ENCODE data around the gene ABHD17B.
"Not testable (repeated sequence)": the region's sequence is repeated elsewhere in the genome, so short reads cannot be mapped to it uniquely, and the experiment has no call there.

The ABHD17B gene

GRCh38 chr9:71911061-71911907, at the start of gene ABHD17B, which contains the start of gene C9orf85:
Gene ABHD17B (minus strand): TSS chr9:71911193. CDS start chr9:71875080, 36,113 bp downstream.
Gene C9orf85 (plus strand): TSS chr9:71911639. CDS start chr9:71911735, 96 bp downstream.
- DNase-seq (ENCODE audit: low read depth), result peak; percentile 94

GRCh38 chr9:71955300-71955915, 44.4 kb upstream of the ABHD17B start:
- DNase-seq (ENCODE audit: low read depth), result no peak

- DNase-seq (ENCODE audit: low read depth), result not testable (repeated sequence)
Measured at GRCh38 chr9:71954652-71955051, 43.7 kb upstream of the ABHD17B start.

GRCh38 chr9:71944754-71945375, 33.9 kb upstream of the ABHD17B start:
- no peak for DNase-seq (ENCODE audit: low read depth)

GRCh38 chr9:71941998-71942567, 31.1 kb upstream of the ABHD17B start:
- DNase-seq (ENCODE audit: low read depth), result no peak

GRCh38 chr9:71941060-71941568, 30.1 kb upstream of the ABHD17B start:
- DNase-seq (ENCODE audit: low read depth), result no peak

- DNase-seq (ENCODE audit: low read depth), result no peak
Measured at GRCh38 chr9:71937898-71938297, 26.9 kb upstream of the ABHD17B start.

- DNase-seq (ENCODE audit: low read depth), result no peak
Measured at GRCh38 chr9:71937070-71937625, 26.2 kb upstream of the ABHD17B start.

GRCh38 chr9:71936066-71936465, 25.1 kb upstream of the ABHD17B start:
- DNase-seq (ENCODE audit: low read depth), result no peak

- DNase-seq (ENCODE audit: low read depth), result no peak
Measured at GRCh38 chr9:71931166-71931565, 20.2 kb upstream of the ABHD17B start.

GRCh38 chr9:71929791-71930440, 18.9 kb upstream of the ABHD17B start:
- DNase-seq (ENCODE audit: low read depth), result no peak

GRCh38 chr9:71929223-71929622, 18.2 kb upstream of the ABHD17B start:
- DNase-seq (ENCODE audit: low read depth), result no peak

GRCh38 chr9:71928806-71929205, 17.8 kb upstream of the ABHD17B start:
- DNase-seq (ENCODE audit: low read depth), result no peak

- DNase-seq (ENCODE audit: low read depth), result no peak
Measured at GRCh38 chr9:71928376-71928775, 17.4 kb upstream of the ABHD17B start.

GRCh38 chr9:71925834-71926233, 14.8 kb upstream of the ABHD17B start:
- no peak for DNase-seq (ENCODE audit: low read depth)

- no peak for DNase-seq (ENCODE audit: low read depth)
Measured at GRCh38 chr9:71924576-71924975, 13.6 kb upstream of the ABHD17B start.

- DNase-seq (ENCODE audit: low read depth), result no peak
Measured at GRCh38 chr9:71921190-71921814, 10.3 kb upstream of the ABHD17B start.

- no peak for DNase-seq (ENCODE audit: low read depth)
Measured at GRCh38 chr9:71920456-71921189, 9.6 kb upstream of the ABHD17B start.

- no peak for DNase-seq (ENCODE audit: low read depth)
Measured at GRCh38 chr9:71918419-71918818, 7.4 kb upstream of the ABHD17B start.

- no peak for DNase-seq (ENCODE audit: low read depth)
Measured at GRCh38 chr9:71916834-71917534, 6.0 kb upstream of the ABHD17B start.
